Heart left ventricle (tissue), 13 donors: ENCODE measurements around the gene CEP192.
"Not testable (repeated sequence)": the region's sequence is repeated elsewhere in the genome, so short reads cannot be mapped to it uniquely, and the experiment has no call there.

Experiments
- POLR2A ChIP-seq, 2 donors: fragments of 450-650 bp; IDR thresholded peaks; one replicate each; pipeline ENCODE4 v1.6.1; 2017; ENCODE audit warnings: antibody characterized with exemption in 2 of 2, mild to moderate bottlenecking in 2 of 2, moderate library complexity in 2 of 2
- TF ChIP-seq, protein P1 (sequence below), 12 donors: fragments of 200-600 bp; sonication (generic) in 4 of 12; IDR thresholded peaks; one replicate each; pipeline versions ENCODE4 v1.5.0 to v1.8.0; 2018 to 2022; ENCODE audit warnings: antibody characterized with exemption in 12 of 12, mild to moderate bottlenecking in 5 of 12
- donor health status: ischemic (EF 13 %, LVEDD 7.1; RV severe dilation, severe dysfunction).
- donor health status: DM: no; HTN: yes; CAD: no.
- donor health status: DM: no; HTN: no; CAD: no.
- donor health status: ischemic (EF 25% LVEDD 6.9; RV normal size, moderate dysfunction).
- donor health status: ischemic (EF 25% LVEDD 5.7; RV mildly dilated, moderate dysfunction).
- donor health status: ischemic (EF 35%, LVEDD 5.7; RV mildly dilated, moderate dysfunction).
- donor health status: nonischemic (EF 11% LVEDD 7.7; RV severe dilation, severe dysfunction).
- donor health status: DM: yes; HTN: yes; CAD: no.
- donor health status: PGD.
- donor health status: ischemic (EF 29% LVEDD 5.4; RV normal size, mild dysfunction).
- donor health status: nonischemic (EF 23%, LVEDD 6.1; RV moderate dilation, normal function).

DNA sequence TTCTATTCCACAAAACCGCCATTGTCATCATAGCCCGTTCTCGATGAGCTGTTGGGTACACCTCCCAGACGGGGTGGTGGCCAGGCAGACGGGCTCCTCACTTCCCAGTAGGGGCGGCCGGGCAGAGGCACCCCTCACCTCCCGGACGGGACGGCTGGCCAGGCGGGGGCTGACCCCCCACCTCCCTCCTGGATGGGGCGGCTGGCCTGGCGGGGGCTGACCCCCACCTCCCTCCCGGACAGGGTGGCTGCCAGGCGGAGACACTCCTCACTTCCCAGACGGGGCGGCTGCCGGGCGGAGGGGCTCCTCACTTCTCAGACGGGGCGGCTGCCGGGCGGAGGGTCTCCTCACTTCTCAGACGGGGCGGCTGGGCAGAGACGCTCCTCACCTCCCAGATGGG, 106.9 kb downstream of the CEP192 start:
- not testable (repeated sequence) for TF ChIP-seq POLR2A (IDR thresholded peaks at IDR 0.05)
- TF ChIP-seq, protein P1, sequence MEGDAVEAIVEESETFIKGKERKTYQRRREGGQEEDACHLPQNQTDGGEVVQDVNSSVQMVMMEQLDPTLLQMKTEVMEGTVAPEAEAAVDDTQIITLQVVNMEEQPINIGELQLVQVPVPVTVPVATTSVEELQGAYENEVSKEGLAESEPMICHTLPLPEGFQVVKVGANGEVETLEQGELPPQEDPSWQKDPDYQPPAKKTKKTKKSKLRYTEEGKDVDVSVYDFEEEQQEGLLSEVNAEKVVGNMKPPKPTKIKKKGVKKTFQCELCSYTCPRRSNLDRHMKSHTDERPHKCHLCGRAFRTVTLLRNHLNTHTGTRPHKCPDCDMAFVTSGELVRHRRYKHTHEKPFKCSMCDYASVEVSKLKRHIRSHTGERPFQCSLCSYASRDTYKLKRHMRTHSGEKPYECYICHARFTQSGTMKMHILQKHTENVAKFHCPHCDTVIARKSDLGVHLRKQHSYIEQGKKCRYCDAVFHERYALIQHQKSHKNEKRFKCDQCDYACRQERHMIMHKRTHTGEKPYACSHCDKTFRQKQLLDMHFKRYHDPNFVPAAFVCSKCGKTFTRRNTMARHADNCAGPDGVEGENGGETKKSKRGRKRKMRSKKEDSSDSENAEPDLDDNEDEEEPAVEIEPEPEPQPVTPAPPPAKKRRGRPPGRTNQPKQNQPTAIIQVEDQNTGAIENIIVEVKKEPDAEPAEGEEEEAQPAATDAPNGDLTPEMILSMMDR (IDR thresholded peaks at IDR 0.05) = not testable (repeated sequence)
